ENCODE measurements around the gene BCAS3. TPM values are rescaled to one million over a fixed set of nuclear protein-coding genes. Genes with fewer than 3 reads are reported as not detected.

Gene BCAS3
- total RNA-seq, 2 donors from 2014 or later, result 12.0 to 15.6 TPM

DNA sequence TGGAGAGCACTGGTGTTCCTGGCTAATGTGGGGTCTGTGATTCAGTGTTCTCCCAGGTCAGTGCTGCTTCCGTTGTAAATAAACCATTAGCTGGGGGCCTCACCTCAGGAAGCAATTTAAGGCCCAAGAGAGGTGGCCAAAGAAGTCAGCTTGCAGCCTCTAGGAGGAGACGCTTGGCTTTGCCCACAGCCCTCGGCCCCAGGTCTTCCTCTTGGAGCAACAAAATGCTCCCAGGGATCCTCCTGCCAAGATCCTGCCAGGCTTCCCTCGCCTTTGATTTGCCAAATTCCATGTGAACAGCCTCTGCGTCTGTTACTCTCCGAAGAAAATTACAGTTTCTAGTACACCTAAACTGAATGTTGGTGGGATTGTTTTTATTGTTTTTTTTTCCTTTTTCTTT, 659.6 kb downstream of the BCAS3 start:
- Histone ChIP-seq H3K27ac (no peak overlapping the region), H3K4me1 (peaks cover 0 to 19% of the 10 kb centered on the region in 2 donors), H3K36me3 (no peaks in the 10 kb centered on the region), H3K4me3 (no peak overlapping the region), H3K27me3 (no peaks in the 10 kb centered on the region), H3K9me3 (no peaks in the 10 kb centered on the region)
- no peak for DNase-seq (ENCODE audit: low spot score)
- TF ChIP-seq, protein P1, sequence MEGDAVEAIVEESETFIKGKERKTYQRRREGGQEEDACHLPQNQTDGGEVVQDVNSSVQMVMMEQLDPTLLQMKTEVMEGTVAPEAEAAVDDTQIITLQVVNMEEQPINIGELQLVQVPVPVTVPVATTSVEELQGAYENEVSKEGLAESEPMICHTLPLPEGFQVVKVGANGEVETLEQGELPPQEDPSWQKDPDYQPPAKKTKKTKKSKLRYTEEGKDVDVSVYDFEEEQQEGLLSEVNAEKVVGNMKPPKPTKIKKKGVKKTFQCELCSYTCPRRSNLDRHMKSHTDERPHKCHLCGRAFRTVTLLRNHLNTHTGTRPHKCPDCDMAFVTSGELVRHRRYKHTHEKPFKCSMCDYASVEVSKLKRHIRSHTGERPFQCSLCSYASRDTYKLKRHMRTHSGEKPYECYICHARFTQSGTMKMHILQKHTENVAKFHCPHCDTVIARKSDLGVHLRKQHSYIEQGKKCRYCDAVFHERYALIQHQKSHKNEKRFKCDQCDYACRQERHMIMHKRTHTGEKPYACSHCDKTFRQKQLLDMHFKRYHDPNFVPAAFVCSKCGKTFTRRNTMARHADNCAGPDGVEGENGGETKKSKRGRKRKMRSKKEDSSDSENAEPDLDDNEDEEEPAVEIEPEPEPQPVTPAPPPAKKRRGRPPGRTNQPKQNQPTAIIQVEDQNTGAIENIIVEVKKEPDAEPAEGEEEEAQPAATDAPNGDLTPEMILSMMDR (IDR thresholded peaks at IDR 0.05), result no peak

DNA sequence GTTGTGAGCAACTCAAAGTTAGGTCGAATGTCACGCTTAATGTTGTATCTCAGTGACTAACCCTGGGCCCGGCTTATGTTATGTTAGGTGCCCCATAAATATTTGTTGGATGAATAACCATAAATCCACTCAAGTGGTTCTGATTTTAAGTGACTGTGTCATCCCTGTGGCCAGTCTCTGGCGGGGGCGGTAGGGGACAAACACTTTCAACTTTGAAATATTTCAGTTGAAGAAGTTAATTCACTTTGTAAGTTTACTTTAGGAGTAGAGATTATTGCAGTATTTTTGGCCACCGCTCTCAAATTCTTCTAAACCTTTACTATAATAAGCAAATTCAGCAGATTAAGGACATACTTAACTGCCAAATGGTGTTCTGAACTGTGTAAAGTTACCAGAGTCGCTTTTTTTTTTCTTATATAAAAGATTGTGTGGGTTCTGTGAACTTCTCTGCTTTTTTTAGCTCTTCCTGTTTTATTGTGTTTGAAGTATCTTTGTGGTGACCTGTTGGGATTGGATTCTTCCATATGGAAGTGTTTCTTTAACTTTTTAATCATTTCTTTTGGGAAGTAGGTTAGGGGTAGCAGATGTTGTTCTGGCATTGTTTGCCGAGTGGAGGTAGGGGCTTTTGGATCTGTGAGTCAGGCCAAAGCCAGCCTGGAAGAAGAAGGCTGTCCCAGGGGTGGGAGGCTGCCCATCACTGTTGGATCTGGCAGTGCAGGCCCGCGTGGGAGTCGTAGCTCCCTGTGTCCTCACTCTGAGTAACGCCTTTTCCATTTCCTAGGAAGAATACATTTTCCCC, 660.5 kb downstream of the BCAS3 start:
- TF ChIP-seq, protein P1 (IDR thresholded peaks at IDR 0.05), result no peak
- no peak overlapping the region for H3K4me3 ChIP-seq
- no peaks in the 10 kb centered on the region for H3K36me3 ChIP-seq
- peaks cover 0 to 19% of the 10 kb centered on the region in 2 donors for H3K4me1 ChIP-seq
- H3K27me3 ChIP-seq, result no peaks in the 10 kb centered on the region
- DNase-seq (ENCODE audit: low spot score), result no peak
- H3K9me3 ChIP-seq, result no peaks in the 10 kb centered on the region
- H3K27ac ChIP-seq, result peak overlapping the region in 1 of 2 donors; percentile 36

DNA sequence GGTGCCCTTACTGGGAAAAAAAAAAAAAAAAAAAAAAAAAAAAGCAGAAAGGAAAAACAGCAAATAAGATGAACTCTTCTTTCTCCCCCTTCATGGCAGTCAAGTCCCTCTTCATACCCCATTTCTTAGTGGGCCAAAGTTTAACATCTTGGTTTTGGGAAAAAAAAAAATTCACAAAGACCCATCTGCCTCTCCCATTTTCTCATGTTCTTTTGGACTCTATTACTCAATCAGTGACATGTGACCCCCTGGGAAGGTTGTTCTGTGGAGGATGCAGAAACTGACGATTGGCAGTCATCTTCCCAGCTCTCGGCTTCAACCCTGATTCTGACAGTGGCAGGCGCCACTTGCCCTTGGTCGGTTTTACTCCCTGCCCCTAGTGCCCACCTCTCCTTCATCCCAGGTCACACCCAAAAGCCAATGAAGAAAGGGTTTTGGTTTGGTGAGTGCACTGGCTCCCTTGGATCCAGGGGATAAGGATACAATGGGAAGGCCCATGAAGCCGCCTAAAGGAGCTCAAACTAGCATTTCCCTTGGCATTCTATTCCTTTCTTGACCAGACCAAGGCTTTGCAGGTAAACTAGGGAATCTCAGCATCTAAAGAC, 661.3 kb downstream of the BCAS3 start:
- no peaks in the 10 kb centered on the region for H3K36me3 ChIP-seq
- H3K27ac ChIP-seq, result peak overlapping the region in 1 of 2 donors; percentile 36
- TF ChIP-seq, protein P1 (IDR thresholded peaks at IDR 0.05), result no peak
- DNase-seq (ENCODE audit: low spot score), result no peak
- H3K4me1 ChIP-seq, result peaks cover 0 to 19% of the 10 kb centered on the region in 2 donors
- no peak overlapping the region for H3K4me3 ChIP-seq
- H3K27me3 ChIP-seq, result no peaks in the 10 kb centered on the region
- no peaks in the 10 kb centered on the region for H3K9me3 ChIP-seq

DNA sequence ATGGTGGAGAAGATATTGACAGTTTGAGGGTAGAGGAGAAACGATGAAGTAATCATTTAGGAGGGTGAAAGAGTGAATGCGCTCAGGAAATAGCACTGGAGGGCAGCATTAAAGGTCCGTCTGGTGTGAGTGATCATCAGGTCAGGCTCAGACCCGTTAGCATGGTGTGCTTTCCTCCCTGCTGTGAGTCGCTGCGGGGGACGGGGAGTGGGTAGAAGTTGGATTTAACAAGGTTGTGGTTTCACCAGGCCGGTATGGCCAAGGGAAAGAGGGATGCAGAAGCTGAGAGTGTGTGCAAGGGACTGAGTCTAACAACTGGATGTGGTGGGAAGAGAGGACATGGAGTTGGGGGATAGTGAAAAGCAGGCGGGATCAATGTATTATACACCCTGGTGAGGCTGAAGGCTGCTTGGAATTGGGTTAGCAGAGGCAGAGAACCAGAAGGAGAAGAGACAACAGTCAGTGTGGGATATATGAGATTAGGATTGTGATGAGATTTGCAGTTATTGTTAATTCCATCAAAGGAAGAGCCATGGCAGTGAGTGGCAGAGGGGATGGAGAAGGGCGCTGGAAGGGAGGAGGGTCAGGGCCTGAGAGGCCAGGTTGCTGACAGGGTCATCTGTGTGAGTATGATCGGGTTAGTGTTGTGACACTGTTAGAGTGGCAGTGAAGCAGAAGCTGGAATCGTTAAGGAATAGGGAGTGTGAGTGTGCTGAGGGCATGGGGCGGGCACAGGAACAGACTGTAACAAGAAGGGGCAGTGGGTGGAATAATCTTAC, 663.0 kb downstream of the BCAS3 start:
- H3K36me3 ChIP-seq, result no peaks in the 10 kb centered on the region
- no peak for DNase-seq (ENCODE audit: low spot score)
- H3K27ac ChIP-seq, result no peak overlapping the region
- H3K27me3 ChIP-seq, result no peaks in the 10 kb centered on the region
- no peak overlapping the region for H3K4me3 ChIP-seq
- TF ChIP-seq, protein P1 (IDR thresholded peaks at IDR 0.05), result no peak
- H3K4me1 ChIP-seq, result peaks cover 0 to 17% of the 10 kb centered on the region in 2 donors
- H3K9me3 ChIP-seq, result no peaks in the 10 kb centered on the region

DNA sequence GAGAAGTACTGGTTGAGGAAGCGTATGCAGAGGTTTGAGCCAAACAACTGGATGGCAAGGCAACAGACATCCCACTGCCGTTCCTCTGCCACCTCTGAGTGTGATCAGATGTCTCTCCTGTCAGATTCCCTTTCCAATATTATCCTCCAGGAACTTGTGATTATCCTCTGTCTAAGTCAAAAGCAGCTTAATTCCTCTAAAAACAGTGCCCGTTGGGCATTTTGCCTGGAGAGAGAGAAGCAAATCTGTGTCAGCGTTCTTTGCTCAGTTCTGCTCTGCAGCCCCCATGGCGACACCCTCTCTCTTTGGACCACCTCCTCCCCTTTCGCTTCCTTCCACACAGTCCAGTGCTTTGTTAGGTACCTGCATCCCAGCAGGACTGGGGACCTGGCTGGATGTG, 665.9 kb downstream of the BCAS3 start:
- no peak overlapping the region for H3K4me3 ChIP-seq
- TF ChIP-seq, protein P1 (IDR thresholded peaks at IDR 0.05), result no peak
- H3K27me3 ChIP-seq, result no peaks in the 10 kb centered on the region
- no peaks in the 10 kb centered on the region for H3K36me3 ChIP-seq
- no peak for DNase-seq (ENCODE audit: low spot score)
- no peaks in the 10 kb centered on the region for H3K9me3 ChIP-seq
- no peaks in the 10 kb centered on the region for H3K4me1 ChIP-seq
- H3K27ac ChIP-seq, result no peak overlapping the region
